GM21390 (cell line): ENCODE results near the gene TMEM179.

Experiments
- ATAC-seq: cut with Tn5 transposase; IDR thresholded peaks from one replicate; pipeline ENCODE4 v1.9.1; 2021; ENCODE audit not compliant: unreplicated experiment

The TMEM179 gene

DNA sequence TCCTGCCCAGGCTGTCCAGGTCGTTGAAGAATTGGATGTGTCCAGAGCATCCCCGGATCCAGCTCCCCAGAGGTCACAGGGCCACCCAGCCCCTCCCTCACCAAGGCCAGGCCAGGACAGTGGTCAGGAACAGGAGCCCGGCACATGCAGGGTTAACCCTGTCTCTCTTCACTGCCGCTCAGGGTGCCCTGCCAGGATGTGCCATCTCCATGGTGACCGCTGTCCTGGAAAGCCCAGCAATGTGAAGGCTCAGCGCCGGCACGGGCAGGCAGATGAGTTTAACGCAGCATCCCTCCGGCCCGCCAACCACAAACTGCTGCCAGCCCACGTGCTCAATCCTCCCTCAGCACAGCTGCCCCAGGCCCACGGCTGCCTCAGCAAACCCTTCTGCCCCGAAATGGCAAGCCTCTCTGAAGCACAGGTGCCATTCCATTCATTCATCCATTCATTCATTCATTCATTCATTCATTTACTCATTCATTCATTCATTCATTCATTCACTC lies 4.4 kb downstream of the TMEM179 start:
- no peak for ATAC-seq

DNA sequence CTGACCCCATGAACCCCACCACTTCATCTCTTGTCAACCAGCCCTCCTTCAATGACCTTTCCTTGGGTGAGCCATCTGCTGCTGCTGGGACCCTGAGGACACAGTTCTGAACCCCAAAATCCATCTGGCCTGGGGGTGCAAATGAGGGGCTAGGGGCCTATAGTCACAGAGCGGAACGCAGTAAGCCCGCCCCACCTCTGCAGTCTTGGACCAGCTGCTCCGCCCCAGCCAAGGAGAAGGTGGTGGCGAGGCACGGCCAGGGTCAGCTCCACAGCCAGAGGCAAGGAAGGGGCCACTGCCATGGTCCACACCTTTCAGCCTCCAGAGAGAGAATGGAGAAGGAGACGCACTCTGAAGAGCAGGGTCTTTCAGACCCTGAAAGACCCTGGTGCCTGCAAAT lies 5.1 kb downstream of the TMEM179 start:
- no peak for ATAC-seq

- no peak for ATAC-seq
Measured at GRCh38 chr14:104598910-104599273, 5.7 kb downstream of the TMEM179 start.

DNA sequence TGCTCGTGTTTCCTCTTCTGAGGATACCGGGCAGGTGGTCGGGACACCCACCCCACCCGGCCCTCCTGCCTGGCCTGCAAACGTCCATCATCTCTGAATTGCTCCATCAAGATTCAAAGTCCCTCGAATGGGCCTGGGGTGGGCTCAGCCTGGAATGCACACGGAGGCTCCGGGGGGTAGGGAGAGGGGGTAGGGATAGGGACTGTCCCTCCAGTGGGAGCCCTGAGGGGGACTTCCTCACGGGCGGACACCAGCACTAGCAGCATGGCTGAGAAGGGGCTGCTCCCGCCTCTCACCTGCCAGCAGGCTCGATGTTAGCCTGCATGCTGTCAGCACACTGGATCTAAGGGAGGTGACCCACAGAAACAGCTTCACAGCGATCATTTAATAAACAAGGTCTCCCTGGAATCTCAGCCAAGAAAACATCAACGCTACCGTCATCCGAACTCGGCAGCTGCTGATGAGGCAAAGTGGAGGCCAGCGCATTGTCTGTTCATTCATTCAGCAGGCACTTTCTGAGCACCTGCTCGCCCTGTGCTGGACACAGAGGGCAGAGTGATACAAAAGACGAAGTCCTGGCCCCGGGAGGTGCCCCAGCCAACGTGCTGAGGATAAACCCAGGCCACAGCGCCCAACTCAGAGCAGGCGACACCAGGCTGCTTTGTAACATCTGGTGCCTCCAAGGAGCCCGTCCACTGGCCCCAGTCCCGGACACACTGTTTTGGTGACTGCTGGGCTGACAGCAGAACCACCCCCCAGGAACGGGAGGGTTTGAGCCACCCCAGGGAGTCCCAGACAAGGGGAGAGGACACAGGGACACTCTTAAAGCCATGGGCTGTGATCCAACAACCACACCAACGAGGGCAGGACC lies 6.3 kb downstream of the TMEM179 start:
- ATAC-seq = no peak

DNA sequence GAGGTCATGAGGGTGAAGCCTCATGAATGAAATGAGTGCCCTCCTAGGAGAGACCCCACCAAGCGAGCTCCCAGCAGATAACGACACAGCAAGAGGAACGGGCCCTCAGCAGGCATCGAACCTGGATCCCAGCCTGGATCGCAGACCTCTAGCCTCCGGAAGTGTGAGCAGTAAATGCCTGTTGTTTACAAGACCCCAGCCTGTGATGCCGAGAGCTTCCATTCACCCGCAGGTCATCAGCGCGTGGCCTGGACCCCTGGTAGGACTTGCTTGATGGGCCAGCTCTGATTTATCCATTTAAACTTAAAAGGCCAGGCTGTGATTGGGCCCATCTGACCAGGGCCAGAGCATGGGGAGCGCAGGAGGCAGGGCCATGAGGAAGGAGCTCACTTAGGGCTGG lies 7.0 kb downstream of the TMEM179 start:
- no peak for ATAC-seq

GRCh38 chr14:104596927-104597351 lies 7.6 kb downstream of the TMEM179 start:
- no peak for ATAC-seq

DNA sequence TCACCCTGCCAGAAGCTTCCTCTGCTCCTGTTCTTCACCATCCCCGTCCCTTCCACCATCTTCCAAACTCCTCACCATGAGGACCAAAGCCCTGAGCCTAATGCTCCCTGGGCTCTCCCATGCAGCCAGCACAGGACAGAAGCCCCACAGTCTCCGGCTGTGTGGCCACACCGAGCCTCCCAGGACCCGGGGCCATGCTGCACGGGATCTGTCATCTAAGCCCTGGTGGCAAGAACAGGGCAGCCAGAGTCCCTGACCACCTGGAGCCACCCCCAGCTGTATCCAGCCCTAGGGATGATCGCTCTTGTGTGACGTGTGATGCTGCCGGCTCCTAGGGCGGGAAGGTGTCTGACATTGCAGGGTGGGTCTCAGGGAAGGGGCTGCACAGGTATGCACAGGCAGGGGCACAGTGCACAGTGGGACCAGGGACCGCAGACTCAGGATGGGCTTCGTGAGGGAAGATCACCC lies 8.1 kb downstream of the TMEM179 start:
- no peak for ATAC-seq

DNA sequence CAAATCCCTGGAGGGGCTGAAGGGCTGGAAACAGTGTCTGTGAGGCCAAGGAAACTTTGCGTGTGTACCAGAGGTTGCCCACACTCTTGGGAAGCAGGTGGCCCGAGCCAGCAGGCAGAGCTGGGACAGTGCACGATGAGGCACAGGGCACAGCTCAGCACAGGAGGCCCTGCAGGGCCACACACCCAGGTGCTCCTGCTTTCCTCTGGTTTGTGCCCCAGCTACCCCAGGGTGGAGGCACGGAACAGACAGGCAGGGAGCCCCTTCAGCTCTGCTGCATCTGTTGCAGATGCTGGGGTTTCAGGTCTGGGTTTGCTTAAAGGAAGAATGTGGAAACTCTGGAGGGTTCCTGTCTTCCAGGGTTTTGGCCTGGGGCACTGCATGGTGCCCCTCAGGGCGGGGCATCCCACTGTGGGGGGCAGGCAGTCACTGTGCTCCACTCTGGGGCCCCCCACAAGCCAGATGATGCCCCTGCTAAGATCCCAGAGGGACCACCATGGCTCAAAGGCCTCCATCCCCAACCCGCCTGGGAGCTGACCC lies 8.6 kb downstream of the TMEM179 start:
- no peak for ATAC-seq

GRCh38 chr14:104595116-104595675 lies 9.4 kb downstream of the TMEM179 start:
- no peak for ATAC-seq

- ATAC-seq = no peak
Measured at GRCh38 chr14:104594310-104595046, 10.1 kb downstream of the TMEM179 start.

DNA sequence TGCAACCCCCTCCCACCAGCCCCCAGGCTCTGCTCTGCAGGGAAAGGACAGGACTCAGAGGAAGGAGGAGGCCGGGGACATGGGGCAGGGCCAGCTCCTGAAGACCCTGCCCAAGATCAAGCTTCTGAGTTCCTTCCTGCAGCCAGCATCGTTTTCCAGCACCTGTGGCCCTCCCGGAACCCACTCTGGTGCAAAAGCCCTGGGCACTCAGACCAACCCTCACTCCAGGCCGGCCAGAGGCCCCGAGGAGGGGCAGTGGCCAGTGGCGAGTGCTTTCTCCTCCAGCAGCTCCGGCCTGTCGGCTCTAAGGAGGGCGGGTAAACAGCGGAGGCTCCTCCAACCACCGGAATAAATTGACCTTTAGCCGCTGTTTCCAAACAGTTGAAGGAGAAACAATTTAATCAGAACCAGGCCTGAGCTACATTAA lies 10.8 kb downstream of the TMEM179 start:
- no peak for ATAC-seq

DNA sequence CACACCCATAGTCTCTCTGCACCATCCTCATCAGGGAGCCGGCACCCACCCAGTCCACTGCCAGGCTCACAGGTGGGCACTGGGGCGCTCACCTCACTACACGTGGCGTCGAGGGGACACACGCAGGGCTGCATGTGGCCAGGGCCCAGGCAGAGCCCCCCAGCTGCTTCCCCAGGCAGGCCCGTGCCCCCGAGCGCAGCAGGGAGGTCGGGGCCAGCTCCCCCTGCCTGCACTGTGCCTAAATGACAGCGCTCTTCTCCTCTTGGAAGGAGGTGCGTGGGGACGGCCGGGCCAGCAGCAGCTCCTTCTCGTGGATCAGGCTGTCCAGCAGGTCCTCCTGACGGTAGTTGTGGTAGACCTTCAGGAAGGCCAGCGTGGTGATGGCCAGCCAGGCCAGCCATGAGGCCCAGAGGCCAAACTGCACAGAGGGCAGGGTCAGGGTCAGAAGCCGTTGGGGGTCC lies 11.3 kb downstream of the TMEM179 start:
- ATAC-seq = no peak

- ATAC-seq = no peak
Measured at GRCh38 chr14:104592785-104593184, 11.8 kb downstream of the TMEM179 start.

- ATAC-seq = no peak
Measured at GRCh38 chr14:104592292-104592672, 12.3 kb downstream of the TMEM179 start.

GRCh38 chr14:104591506-104592291 lies 12.9 kb downstream of the TMEM179 start:
- no peak for ATAC-seq

- no peak for ATAC-seq
Measured at GRCh38 chr14:104591031-104591430, 13.5 kb downstream of the TMEM179 start.

DNA sequence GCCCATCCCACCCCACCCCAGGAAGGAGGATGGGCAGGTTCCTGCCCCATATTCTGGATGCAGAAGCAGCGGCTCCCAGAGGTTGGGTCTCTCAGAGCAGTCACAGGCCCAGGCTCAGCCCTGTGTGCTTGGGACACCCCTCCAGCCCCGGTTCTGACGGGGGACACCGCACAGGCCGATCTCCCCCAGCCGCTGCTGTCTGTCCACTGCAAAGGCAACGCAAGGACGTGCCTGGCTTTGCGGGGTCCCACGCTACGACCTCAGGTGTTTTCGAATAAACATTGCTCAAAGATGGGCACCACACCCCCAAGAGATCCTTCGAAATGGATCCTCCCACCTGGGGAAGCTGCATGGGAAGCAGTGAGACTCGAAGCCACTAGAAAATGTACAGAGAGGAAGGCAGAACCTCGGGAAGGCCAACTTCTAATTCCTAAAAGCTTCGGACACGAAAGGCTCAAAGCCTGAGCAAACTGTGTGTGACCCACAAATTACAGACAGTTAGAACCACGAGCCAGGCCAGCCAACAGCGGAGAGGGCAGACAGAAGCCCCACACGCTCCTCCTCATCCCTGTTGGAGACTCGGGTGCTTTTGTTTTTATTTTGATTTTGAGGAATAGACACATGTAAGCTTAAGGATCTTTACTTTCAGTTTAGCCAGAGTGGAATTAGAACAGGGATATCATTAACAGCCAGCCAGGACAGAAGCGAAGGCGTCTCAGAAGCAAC lies 14.2 kb downstream of the TMEM179 start:
- ATAC-seq = no peak

- ATAC-seq = no peak
Measured at GRCh38 chr14:104589338-104590195, 15.0 kb downstream of the TMEM179 start.
